ENCODE results near the gene LRRC3B. TPM values are rescaled to one million over a fixed set of nuclear protein-coding genes. Genes with fewer than 3 reads are reported as not detected.

The LRRC3B gene
- total RNA-seq, 4 donors from 2014 or later, result 0.31 to 3.1 (median 1.7) TPM

- 83 to 97% methylated on average over 2 of the region's 2 CpGs for WGBS, 2 donors (ENCODE audit: low coverage in 1 of 2)
- TF ChIP-seq POLR2AphosphoS5 (IDR thresholded peaks at IDR 0.05) (no peak), POLR2A (IDR thresholded peaks at IDR 0.05) (no peak), EP300 (IDR thresholded peaks at IDR 0.05) (no peak), CTCF (IDR thresholded peaks at IDR 0.05) (no peak)
- Histone ChIP-seq H3K4me3 (no peak overlapping the region), H3K36me3 (no peaks in the 10 kb centered on the region), H3K4me1 (no peaks in the 10 kb centered on the region), H3K9me3 (no peaks in the 10 kb centered on the region), H3K27ac (no peak overlapping the region), H3K27me3 (no peaks in the 10 kb centered on the region)
- ATAC-seq, result no peak
Observed at GRCh38 chr3:26639339-26639738, 16.8 kb downstream of the LRRC3B start.

- no peak for TF ChIP-seq CTCF (IDR thresholded peaks at IDR 0.05)
- no peak for TF ChIP-seq POLR2A (IDR thresholded peaks at IDR 0.05)
- TF ChIP-seq EP300 (IDR thresholded peaks at IDR 0.05), result no peak
- no peak for TF ChIP-seq POLR2AphosphoS5 (IDR thresholded peaks at IDR 0.05)
- H3K27ac ChIP-seq, result peak overlapping the region in 1 of 4 donors; percentile 64
- H3K4me1 ChIP-seq, result peaks cover 0 to 11% (median under 1%) of the 10 kb centered on the region in 3 donors
- no peaks in the 10 kb centered on the region for H3K9me3 ChIP-seq
- H3K36me3 ChIP-seq, result no peaks in the 10 kb centered on the region
- H3K4me3 ChIP-seq, result no peak overlapping the region
- WGBS, 2 donors (ENCODE audit: low coverage in 1 of 2), result 77% methylated on average over 3 of the region's 3 CpGs; no CpG with 5 or more reads in 1 of the 2 donors
- H3K27me3 ChIP-seq, result no peaks in the 10 kb centered on the region
- no peak for ATAC-seq
Observed at GRCh38 chr3:26647078-26647477, 24.5 kb downstream of the LRRC3B start.

- Histone ChIP-seq H3K36me3 (no peaks in the 10 kb centered on the region), H3K4me1 (peaks cover 0 to 25% (median 2%) of the 10 kb centered on the region in 3 donors), H3K27ac (peak overlapping the region in 1 of 4 donors; percentile 64), H3K27me3 (no peaks in the 10 kb centered on the region), H3K9me3 (no peaks in the 10 kb centered on the region), H3K4me3 (no peak overlapping the region)
- no peak for ATAC-seq
- 50 to 71% methylated on average over 2 of the region's 2 CpGs for WGBS, 2 donors (ENCODE audit: low coverage in 1 of 2)
- TF ChIP-seq CTCF (IDR thresholded peaks at IDR 0.05), result no peak
- TF ChIP-seq POLR2AphosphoS5 (IDR thresholded peaks at IDR 0.05), result no peak
- no peak for TF ChIP-seq EP300 (IDR thresholded peaks at IDR 0.05)
- no peak for TF ChIP-seq POLR2A (IDR thresholded peaks at IDR 0.05)
Observed at GRCh38 chr3:26648461-26648860, 25.9 kb downstream of the LRRC3B start.

GRCh38 chr3:26652164-26652563 lies 29.6 kb downstream of the LRRC3B start:
- Histone ChIP-seq H3K36me3 (no peaks in the 10 kb centered on the region), H3K9me3 (no peaks in the 10 kb centered on the region), H3K4me1 (peaks cover 0 to 37% (median 2%) of the 10 kb centered on the region in 3 donors), H3K4me3 (no peak overlapping the region), H3K27me3 (no peaks in the 10 kb centered on the region), H3K27ac (peak overlapping the region in 1 of 4 donors; percentile 42)
- TF ChIP-seq EP300 (IDR thresholded peaks at IDR 0.05), result no peak
- TF ChIP-seq POLR2AphosphoS5 (IDR thresholded peaks at IDR 0.05), result peak; percentile 49
- 17% methylated on average over 5 of the region's 5 CpGs; no CpG with 5 or more reads in 1 of the 2 donors for WGBS, 2 donors (ENCODE audit: low coverage in 1 of 2)
- peak; percentile 70 for ATAC-seq

GRCh38 chr3:26653811-26654425 lies 31.3 kb downstream of the LRRC3B start:
- Histone ChIP-seq H3K27ac (peak overlapping the region in 1 of 4 donors; percentile 21), H3K36me3 (no peaks in the 10 kb centered on the region), H3K27me3 (no peaks in the 10 kb centered on the region), H3K9me3 (no peaks in the 10 kb centered on the region), H3K4me3 (no peak overlapping the region), H3K4me1 (peaks cover 0 to 30% (median 2%) of the 10 kb centered on the region in 3 donors)
- WGBS, 2 donors (ENCODE audit: low coverage in 1 of 2), result 50 to 53% methylated on average over 1 of the region's 1 CpG
- no peak for ATAC-seq
- no peak for TF ChIP-seq EP300 (IDR thresholded peaks at IDR 0.05)
- TF ChIP-seq POLR2AphosphoS5 (IDR thresholded peaks at IDR 0.05), result no peak
- no peak for TF ChIP-seq CTCF (IDR thresholded peaks at IDR 0.05)
- TF ChIP-seq POLR2A (IDR thresholded peaks at IDR 0.05), result no peak
